Activated T-helper 9 cell treated with anti-CD3 and anti-CD28 coated beads, Interleukin-2, amount 50 U/mL, for 16 hours (primary cell): ENCODE data around the gene DIP2C.
"Not testable (repeated sequence)": the region's sequence is repeated elsewhere in the genome, so short reads cannot be mapped to it uniquely, and the experiment has no call there.

Source experiments
- DNase-seq: peaks from one replicate; pipeline ENCODE4 v3.0.0-alpha.2; 2020; ENCODE audit warnings: low read depth

Gene DIP2C

DNA sequence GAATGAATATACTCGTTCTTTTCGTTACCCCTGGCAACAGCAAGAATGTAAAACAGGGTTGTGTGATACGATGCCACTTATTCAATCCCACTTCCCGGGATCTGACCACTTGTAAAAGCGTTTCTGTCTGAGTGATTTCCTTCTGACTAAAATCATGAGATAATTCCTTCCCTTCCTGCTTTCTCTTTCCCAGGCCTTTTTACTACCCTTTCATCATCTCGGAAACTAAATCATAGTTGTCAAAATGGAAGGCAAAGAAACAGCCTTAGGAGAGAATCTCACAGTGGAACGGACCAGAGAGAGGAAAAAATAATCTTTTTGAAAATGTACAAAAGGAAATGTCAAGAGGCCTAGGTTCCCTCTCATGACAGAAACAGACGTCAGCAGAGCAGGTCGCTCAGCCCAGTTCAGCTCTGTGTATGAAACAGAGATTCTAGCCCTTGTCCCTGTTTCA, 29.8 kb downstream of the DIP2C start:
- DNase-seq: no peak

DNA sequence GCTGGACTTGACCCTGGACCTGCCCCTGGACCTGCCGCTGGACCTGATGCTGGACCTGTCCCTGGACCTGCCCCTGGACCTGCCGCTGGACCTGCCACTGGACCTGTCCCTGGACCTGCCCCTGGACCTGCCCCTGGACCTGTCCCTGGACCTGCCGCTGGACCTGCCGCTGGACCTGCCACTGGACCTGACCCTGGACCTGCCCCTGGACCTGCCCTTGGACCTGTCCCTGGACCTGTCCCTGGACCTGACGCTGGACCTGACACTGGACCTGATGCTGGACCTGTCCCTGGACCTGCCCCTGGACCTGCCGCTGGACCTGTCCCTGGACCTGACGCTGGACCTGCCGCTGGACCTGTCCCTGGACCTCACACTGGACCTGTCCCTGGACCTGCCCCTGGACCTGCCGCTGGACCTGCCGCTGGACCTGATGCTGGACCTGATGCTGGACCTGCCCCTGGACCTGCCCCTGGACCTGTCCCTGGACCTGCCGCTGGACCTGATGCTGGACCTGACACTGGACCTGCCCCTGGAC, 31.6 kb downstream of the DIP2C start:
- not testable (repeated sequence) for DNase-seq

DNA sequence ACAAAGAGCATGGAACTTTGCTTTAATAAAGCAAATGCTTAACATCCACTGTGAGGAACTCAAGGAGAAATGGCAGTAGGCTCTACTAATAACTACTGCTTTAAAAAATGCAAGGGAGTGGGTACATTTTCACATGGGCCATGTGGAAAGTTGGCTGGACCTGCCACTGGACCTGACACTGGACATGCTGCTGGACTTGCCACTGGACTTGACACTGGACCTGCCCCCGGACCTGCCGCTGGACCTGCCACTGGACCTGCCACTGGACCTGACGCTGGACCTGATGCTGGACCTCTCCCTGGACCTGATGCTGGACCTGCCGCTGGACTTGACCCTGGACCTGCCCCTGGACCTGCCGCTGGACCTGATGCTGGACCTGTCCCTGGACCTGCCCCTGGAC, 32.6 kb downstream of the DIP2C start:
- no peak for DNase-seq

DNA sequence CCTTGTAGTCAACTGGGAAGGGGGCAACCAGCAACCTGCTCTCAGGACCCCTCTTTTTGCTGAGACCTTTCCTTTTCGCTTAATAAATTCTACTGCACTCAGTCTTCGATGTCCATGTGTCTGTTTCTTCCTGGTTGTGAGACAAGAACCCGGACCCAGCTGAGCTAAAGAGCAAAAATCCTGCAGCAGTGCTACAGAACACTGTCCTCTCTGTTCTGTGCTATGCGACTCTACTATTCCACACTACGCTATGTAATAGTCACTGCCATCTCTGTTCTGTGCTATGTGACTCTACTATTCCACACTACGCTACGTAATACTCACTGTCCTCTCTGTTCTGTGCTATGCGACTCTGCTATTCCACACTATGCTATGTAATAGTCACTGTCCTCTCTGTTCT, 34.3 kb downstream of the DIP2C start:
- DNase-seq: no peak

DNA sequence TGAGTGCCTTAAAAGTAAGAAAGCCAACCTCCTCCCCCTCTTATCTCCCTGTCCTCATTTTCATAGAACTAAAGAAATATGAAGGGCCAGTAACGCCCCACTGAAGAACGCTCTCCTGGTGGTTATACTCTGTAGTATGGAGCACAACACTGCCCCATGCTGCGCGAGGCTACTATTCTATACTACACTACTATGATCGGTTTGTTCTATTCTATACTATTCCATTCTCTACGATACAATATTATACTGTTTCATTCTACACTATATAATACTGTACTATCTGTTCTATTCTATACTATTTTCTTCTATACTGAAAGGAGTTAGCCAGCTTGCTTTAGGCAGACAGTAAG, 34.8 kb downstream of the DIP2C start:
- no peak for DNase-seq

DNA sequence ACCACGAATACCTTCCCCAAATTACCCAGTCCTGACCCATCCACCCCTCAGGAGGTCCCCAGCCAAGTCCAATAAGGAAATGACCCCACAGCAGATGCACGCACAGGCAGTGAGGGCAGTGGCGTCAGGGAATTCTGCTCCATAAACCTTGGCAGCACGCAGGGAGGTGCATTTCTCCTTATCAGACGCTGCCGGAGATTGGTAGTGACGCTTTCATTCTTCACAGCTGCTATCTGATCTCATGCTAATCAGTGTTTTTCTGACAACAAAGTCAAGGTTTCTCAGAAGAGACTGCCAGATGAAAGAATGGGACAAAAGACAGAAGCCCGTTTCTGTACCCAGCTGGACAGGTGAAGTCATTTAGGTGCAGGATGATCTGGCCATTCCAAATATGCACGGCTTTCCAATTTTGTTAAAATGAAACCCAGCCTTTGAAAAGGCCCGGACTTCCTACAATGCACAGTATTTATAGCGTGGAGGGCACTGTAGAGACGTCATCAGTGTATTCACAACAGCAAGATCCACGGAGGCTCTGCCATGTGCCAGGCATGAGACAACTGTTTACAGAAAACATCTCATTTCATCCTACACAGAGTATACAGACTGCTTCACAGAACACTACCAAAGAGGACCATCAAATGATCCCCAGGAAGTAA, 35.3 kb downstream of the DIP2C start:
- no peak for DNase-seq

DNA sequence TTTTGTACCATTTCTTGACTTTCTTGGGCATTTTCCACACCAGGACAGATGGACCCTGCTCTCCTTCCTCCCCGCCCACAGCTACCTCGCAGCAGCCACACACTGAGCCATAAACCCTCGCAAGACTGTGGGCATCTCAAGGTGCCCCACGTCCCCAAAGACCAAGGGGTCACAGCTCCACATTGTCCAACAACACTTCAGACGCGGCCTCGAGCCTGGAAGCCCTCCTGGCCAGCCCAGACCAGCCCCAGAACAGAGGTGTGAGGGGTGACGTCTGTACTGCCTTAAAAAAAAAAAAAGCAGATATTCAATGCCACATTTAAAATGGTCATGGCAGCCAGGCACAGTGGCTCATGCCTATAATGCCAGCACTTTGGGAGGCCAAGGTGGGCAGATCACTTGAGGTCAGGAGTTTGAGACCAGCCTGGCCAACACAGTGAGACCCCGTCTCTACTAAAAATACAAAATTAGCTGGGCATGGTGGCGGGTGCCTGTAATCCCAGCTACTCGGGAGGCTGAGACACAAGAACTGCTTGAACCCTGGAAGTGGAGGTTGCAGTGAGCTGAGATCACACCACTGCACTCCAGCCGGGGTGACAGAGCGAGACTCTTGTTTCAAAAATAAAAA, 36.5 kb downstream of the DIP2C start:
- DNase-seq: not testable (repeated sequence)

DNA sequence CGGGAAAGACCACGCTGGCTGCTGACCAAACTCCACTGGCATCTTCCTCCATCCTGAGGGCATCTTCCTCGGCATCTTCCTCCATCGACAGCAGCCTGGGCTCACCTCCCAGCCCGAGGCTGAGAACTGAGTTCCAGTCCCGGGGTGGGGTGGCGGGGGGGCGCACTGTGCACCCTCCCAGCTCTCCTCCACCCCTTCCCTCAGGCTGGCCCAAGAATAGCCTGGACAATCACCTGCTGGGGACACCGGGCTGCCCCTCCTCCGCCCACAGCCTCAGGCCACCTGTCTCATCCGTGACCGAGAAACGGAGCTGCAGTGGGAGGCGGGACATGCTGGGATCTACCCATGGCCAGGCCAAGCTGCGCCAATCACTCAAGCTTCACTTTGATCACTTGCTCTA, 37.2 kb downstream of the DIP2C start:
- no peak for DNase-seq

DNA sequence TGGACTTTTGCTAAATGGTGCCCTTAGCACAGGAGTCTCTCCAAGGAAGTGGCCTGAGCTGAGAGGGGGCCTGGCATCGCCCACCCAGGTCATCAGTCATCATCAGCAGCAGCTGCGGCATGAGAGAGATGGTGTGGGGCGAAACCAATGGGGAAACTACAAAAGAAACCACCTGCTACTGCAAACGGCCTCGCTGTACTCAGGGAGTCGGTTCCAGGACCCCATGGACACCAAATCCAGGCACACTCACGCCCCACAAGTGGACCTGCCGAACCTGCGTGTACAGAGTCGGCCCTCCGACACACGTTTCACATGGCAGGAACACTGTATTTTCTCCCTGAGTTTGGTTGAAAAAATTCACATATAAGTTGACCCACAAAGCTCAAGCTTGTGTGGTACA, 37.8 kb downstream of the DIP2C start:
- no peak for DNase-seq

DNA sequence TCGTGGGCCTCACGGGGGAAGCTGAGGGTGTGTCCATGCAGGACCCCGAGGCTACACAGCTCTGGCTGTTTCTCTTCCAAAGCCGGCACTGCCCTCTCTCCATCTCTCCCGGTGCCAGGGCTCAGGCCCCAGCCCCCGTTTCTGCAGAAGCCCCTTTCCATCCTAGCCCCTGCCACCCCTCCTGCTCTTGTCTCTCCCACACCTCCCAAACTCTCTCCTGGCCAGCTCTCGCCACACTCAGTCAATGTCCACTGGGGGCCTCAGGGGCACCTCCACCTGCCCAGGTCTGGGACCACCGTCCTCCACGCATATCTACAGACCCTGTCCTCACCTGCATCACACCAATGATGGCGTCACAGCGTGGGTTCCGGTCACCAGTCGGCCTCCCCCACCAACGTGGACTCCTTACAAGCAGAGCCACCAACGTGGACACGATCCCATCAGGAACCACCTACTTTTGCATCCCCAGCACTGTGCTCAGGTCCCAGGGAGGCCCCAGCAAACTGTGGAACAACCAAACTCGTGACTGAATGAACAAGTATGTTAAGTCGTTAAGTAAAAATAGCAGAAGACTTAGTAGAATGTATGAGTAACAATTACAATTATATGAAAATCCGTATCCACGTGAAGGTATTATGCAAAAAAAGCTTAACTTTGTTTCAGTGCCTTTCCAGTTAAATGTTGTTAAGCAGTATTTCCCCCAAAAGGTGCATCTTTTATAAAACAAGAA, 38.4 kb downstream of the DIP2C start:
- DNase-seq: no peak

DNA sequence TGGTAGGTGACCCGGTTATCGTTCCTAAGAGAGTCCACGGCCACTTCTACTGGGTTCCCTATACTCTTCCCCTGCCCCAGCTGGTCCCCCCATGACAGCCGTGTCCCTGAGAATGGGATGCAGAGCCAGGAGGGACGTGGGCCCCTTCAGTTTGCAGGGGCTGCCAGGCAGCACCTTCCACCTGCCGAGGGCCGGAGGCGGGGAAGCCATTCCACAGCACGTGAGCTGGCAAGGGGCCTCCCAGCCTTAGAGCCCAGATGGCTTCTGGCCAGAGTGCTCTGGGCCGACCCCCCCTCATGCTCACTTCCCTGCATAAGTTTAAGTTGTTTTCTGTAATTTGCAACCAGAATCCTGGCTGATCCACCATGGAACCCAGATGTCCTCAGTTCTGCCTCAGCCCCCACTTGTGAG, 39.0 kb downstream of the DIP2C start:
- no peak for DNase-seq

DNA sequence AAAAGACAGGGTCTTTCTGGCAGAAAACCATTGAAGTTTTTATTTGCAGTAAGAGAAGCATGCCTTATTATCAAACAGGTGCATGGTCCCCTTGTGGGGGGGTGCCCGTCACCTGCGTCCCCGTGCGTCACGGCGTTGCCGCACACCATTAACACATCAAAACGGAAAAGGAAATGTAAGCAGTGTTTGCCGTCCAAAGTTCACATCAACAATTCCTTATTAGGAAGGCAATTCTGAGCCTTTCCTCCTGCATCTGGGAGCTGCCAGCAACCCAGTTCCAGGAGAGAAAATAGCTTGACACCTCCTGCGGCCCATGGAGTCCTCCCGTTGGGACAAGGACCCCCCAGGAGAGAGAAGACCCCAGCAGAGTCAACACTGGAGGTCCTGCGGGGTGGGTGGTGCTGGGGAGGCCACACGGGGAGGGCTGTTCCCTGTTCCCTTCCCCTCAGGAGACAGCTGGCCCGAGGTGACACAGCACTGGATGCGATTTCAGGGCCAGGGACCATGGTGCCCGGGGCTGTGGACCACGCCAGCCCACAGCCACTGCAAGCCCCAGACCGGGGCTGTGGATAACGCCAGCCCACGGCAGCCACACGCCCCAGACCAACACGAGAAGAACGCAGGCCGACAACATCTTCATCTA, 39.5 kb downstream of the DIP2C start:
- DNase-seq: no peak

DNA sequence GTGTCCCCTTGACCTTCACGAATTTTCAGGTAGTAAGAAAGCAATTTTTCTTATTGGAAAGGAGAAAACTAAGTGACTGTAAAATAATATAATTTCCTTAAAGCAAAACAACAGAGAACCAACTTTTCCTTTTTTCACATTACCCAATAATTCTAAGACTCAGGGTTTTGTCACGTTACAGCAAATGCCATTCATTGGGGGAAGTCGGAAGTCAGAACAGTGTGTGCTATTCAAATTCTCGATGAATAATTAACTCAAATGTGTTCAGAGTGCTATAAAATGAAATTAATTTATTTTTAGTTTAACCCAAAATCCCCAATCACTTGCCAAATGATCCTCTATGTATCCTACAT, 40.0 kb downstream of the DIP2C start:
- DNase-seq: no peak

DNA sequence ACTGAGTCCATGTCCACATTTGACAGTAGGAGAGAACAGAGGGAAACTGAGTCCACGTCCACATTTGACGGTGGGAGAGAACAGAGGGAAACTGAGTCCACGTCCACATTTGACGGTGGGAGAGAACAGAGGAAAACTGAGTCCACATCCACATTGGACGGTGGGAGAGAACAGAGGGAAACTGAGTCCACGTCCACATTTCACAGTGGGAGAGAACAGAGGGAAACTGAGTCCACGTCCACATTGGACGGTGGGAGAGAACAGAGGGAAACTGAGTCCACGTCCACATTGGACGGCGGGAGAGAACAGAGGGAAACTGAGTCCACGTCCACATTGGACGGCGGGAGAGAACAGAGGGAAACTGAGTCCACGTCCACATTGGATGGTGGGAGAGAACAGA, 42.4 kb downstream of the DIP2C start:
- not testable (repeated sequence) for DNase-seq

DNA sequence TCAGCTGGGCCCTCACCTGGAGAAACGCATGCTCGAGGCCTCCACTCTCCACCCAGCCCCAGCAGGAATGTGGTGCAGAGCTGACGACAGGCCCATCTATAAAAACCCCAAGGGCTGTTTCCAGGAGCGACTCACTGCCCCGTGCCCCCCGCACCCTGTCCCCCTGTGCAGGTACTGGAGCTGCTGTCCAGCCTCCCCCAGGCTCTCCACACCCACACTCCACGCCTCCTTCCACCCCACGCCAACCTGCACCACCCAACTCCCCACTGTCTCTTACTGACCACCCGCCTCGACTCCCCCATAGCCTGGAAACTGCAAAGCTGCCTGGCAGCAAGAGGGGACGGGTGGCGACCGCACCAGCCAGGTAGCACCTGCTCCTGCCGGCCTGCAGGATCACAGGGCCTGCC, 43.3 kb downstream of the DIP2C start:
- no peak for DNase-seq

DNA sequence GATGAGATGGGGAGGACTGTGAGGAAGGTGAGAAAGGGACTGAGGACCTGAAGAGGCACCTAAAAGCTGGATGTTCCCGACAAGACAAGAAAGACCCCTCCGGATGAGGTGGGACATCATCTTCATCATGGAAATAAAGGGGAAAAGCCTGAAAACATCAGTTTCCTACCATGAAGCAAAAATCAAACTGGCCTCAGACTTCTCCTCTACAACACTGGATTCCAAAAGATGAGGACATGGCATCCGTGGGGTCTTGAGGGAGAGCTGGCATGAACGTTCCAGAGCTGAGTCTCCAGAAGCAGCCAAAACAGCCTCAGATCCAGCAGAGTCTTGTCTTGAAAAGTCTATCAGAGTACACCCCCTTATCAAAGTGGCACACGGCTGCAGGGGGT, 44.5 kb downstream of the DIP2C start:
- DNase-seq: no peak

DNA sequence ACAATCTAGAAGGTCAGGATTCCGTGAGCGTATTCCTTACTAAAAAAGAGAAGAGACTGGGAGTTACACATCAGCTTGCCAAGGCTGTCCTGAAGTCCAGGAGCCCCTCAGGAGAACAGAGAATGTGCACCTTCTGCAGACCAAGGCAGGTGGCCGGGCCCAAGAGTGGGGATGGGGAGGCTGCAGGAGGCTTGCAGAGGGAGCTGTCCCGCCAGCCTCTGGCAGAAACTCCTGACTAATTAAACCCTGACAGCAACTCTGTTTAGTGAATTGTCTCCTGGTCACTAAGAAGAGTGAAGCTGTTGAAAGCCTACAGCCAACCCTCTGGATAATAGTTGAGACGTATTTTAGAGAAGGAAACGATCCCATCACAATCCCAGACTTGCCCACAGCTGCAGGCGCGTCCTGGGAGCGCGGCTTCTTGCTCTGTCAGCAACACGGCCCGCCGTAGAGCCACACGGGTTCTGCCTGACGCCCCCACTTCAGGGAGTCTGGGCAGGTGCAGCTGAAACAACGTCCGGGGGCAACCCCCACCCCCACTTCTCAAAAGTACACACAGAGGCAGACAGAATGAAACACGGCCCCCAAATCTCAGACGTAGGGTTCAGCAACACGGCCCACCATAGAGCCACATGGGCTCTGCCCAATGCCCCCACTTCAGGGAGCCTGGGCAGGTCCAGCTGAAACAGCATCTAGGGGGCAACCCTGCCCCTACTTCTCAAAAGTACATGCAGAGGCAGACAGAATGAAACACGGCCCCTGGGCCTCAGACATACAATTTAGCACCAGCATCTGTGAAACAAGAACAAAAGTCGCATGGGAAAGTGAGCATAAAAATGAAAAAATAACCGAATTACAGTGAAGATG, 45.2 kb downstream of the DIP2C start:
- DNase-seq: no peak

DNA sequence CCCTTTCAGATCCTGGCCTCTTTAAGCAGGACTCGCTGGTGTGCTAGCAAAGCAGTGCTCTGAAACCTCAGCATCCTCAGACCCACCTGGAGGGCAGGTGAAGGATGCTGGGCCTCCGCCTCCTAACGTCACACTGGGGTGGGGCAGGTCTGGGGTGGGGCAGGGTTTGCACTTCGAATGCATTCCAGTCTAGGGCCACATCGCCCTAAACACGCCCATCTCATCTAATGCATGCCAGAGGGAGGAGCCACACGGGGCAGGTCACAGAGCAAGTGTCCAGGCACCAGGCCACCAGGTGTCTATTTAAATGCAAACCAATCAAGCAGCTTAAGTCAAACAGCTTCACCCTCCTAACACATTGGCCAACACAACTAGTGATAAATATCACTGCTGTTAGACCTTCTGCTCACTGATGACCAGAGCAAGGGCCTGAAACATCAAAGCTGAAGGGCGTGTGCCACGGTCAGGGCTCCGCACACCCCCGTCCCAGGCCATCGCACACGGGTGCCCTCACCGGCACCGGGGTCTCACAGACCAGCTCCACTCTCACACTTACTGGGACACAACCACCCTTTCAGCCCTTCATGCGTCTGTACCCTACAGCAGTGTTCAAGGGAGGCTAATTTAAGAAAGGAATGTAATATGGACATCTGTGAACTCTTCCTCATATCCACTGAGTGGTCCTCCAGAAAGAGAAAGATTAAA, 47.1 kb downstream of the DIP2C start:
- DNase-seq: no peak

DNA sequence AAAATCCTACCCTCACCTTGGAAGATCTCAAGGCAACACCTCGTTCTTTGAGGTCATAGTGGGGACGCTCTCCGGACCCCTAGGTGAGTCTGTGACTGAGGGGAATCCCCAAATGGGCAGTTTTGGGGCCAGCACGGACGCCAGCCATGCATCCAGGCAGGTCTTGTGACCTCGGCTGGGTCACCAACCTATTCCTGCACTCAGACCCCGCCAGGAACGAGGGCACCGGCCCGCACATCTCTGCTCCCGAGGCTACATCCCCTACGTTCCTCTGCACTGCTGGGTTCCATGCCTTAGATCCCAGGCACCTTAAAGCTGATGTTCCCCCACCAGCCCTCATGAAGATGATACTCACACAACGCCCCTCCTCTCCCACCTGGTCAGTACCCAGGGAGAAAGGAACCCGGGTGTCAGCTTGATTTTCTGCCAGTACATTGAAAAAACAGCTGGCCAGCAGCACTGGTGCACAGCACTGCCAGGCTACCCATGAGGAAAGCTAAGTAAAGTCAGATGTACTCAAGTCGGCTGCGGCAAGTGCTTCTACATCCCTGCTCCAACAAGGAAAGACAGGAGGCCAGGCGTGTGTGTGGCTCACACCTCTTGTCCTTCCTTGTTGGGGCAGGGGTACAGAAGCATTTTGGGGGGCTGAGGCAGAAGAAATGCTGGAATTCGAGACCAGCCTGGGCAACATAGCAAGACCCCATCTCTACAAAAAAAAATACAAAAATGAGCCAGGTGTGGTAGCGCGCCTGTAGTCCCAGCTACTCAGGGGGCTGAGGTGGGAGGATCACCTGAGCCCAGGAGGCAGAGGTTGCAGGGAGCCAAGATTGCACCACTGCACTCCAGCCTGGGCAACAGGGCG, 48.1 kb downstream of the DIP2C start:
- DNase-seq: no peak

DNA sequence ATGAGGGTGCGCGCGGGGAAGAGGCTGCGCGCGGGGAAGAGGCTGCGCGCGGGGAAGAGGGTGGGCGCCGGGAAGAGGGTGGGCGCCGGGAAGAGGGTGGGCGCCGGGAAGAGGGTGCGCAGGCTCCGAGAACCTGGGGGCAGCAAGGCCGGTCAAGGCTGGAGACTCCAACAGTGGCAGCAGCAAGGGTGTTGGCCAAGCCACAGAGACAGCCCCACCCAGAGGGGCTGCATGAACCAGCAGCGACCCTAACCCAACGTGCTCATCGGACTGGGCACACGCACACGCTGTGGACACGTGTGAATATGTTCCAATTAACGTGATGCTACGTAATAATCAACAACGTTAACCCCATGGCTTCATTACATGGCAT, 48.8 kb downstream of the DIP2C start:
- no peak for DNase-seq
